Osteocyte (in vitro differentiated cells): ENCODE data around the gene ICA1. TPM values are rescaled to one million over a fixed set of nuclear protein-coding genes. Genes with fewer than 3 reads are reported as not detected.
A peak's percentile ranks its signal among the peaks of the same experiment; 100 is the strongest.

Experiments used
- DNase-seq: peaks from one replicate; pipeline ENCODE4 v3.0.0; 2021; ENCODE audit warnings: mixed read lengths; ENCODE audit not compliant: unreplicated experiment; ENCODE audit errors: extremely low spot score
- H3K27ac Mint-ChIP-seq: one replicate; pipeline ENCODE4 v1.8.0; 2021; ENCODE audit warnings: mild to moderate bottlenecking, mixed read lengths; ENCODE audit not compliant: unreplicated experiment
- H3K27me3 Mint-ChIP-seq: one replicate; pipeline ENCODE4 v1.8.0; 2021; ENCODE audit warnings: mixed read lengths; ENCODE audit not compliant: unreplicated experiment
- H3K36me3 Mint-ChIP-seq: one replicate; pipeline ENCODE4 v1.8.0; 2021; ENCODE audit warnings: mixed read lengths; ENCODE audit not compliant: unreplicated experiment
- H3K4me1 Mint-ChIP-seq: one replicate; pipeline ENCODE4 v1.8.0; 2021; ENCODE audit warnings: mixed read lengths; ENCODE audit not compliant: unreplicated experiment
- H3K4me3 Mint-ChIP-seq: one replicate; pipeline ENCODE4 v1.8.0; 2021; ENCODE audit warnings: mild to moderate bottlenecking, moderate library complexity, mixed read lengths; ENCODE audit not compliant: unreplicated experiment
- H3K9me3 Mint-ChIP-seq: one replicate; pipeline ENCODE4 v1.8.0; 2021; ENCODE audit warnings: mixed read lengths; ENCODE audit not compliant: unreplicated experiment
- total RNA-seq: library from RNA; stranded (reverse); gene quantifications from 2 replicates; pipeline ENCODE4 v1.2.1, GENCODE V29; 2021
- TF ChIP-seq, protein P1 (sequence below): fragments of 200-600 bp; sonication (generic); IDR thresholded peaks from 2 replicates; pipeline ENCODE4 v1.5.0; 2021; ENCODE audit warnings: antibody characterized with exemption, mild to moderate bottlenecking, moderate library complexity

ICA1 gene
- total RNA-seq, 1 donor from 2014 or later = 2.2 TPM

- no peaks in the 10 kb centered on the region for H3K36me3 Mint-ChIP-seq
- peaks cover 2% of the 10 kb centered on the region for H3K4me1 Mint-ChIP-seq
- H3K27me3 Mint-ChIP-seq = peaks cover 17% of the 10 kb centered on the region
- H3K4me3 Mint-ChIP-seq = no peak overlapping the region
- no peak for DNase-seq
- no peaks in the 10 kb centered on the region for H3K9me3 Mint-ChIP-seq
- TF ChIP-seq, protein P1, sequence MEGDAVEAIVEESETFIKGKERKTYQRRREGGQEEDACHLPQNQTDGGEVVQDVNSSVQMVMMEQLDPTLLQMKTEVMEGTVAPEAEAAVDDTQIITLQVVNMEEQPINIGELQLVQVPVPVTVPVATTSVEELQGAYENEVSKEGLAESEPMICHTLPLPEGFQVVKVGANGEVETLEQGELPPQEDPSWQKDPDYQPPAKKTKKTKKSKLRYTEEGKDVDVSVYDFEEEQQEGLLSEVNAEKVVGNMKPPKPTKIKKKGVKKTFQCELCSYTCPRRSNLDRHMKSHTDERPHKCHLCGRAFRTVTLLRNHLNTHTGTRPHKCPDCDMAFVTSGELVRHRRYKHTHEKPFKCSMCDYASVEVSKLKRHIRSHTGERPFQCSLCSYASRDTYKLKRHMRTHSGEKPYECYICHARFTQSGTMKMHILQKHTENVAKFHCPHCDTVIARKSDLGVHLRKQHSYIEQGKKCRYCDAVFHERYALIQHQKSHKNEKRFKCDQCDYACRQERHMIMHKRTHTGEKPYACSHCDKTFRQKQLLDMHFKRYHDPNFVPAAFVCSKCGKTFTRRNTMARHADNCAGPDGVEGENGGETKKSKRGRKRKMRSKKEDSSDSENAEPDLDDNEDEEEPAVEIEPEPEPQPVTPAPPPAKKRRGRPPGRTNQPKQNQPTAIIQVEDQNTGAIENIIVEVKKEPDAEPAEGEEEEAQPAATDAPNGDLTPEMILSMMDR = no peak
- H3K27ac Mint-ChIP-seq = no peak overlapping the region
Observed at GRCh38 chr7:8220376-8221100, 41.4 kb downstream of the ICA1 start.

DNA sequence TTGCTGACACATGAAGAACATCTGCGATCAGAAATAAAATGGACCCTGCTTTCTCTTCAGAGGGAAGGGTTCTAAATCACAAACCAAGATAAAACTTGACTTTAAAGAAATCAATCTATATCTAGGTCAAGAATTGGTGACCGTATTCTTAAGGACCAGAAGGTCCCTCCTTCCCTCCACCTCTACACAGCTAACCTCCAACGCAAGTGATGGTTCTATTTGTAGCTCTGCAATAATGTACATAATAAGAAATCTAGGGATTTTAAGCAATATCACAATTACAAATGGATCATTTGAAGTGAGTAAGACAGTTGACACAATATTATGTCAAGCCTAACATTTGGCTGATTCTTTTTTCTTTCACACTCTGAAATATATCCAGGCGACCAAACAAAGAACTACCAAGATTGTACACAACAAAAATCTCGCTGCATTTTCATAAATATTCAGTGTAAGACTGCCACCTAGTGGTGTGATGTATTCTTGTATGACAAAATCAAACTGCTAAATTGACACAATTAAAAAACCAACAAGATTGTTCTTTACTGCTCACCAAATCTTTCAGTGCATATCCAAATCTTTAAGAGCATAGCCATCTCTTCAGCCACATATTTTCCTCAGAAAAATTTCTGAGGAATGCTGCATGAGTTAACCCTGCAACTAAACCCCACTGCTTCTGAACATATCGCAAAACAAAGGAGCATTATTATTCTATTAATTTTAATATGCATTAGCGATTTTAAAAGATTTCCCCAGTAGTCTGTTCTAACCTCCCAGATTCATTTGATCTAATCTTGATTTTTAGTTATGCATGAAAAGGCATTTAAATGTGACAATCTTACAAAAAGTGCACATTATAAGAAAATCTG, 44.5 kb downstream of the ICA1 start:
- no peak for DNase-seq
- TF ChIP-seq, protein P1 = peak; percentile 70
- H3K36me3 Mint-ChIP-seq = no peaks in the 10 kb centered on the region
- peaks cover 2% of the 10 kb centered on the region for H3K4me1 Mint-ChIP-seq
- H3K27me3 Mint-ChIP-seq = no peaks in the 10 kb centered on the region
- no peak overlapping the region for H3K4me3 Mint-ChIP-seq
- no peaks in the 10 kb centered on the region for H3K9me3 Mint-ChIP-seq
- no peak overlapping the region for H3K27ac Mint-ChIP-seq

DNA sequence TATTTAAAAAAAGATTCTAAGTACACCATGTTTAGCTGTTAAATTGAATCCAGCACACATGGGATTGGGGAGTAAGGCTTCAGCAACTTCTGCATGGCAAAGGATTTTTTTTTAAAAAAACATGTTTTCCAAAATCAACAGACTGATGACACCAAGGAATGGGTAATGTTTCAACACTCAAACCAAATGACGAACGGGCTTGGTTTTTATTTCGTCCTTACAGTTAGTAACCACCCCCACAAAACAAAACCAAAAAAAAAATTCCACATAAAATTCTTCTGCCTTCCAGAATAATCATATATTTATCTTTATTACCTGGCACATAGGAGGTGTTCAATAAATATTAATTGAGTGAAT, 45.7 kb downstream of the ICA1 start:
- Mint-ChIP-seq H3K36me3 (no peaks in the 10 kb centered on the region), H3K9me3 (no peaks in the 10 kb centered on the region), H3K4me1 (peaks cover 2% of the 10 kb centered on the region), H3K27ac (no peak overlapping the region), H3K27me3 (no peaks in the 10 kb centered on the region), H3K4me3 (no peak overlapping the region)
- no peak for DNase-seq
- TF ChIP-seq, protein P1 = no peak

DNA sequence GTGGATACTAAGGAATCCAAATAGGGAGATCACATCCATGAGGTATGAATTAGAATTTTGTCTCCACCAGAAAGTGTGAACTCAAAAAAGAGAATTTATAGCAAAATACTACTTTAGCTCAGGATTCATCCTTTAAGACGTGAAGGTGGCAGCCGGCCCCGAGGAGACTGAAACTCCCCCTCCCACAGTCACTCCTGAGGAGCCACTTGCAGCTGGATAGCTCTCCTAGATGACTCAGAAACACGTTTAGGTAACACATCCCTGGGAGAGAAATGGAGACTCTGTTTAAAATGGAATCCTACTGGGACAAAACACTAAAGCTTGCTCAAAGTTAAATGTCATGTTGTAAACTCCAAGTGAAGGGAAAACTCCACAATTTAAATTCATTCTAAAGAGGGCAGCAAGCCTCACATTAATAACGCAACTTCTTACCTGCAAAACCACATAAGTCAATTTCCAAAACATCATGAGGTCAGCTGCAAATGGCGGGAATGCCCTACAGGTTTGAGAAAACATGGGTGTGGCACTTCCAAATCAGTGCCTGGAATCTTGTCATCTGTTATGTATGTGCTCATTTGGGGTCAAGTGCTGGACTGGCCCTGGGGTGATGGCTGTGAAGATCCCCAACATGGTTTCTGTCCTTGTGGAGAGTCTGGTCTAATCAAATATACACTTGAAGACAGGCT, 46.2 kb downstream of the ICA1 start:
- no peaks in the 10 kb centered on the region for H3K36me3 Mint-ChIP-seq
- DNase-seq = no peak
- H3K9me3 Mint-ChIP-seq = no peaks in the 10 kb centered on the region
- peaks cover 2% of the 10 kb centered on the region for H3K4me1 Mint-ChIP-seq
- no peak overlapping the region for H3K27ac Mint-ChIP-seq
- no peak overlapping the region for H3K4me3 Mint-ChIP-seq
- H3K27me3 Mint-ChIP-seq = no peaks in the 10 kb centered on the region
- TF ChIP-seq, protein P1 = no peak
